Neural progenitor cell (in vitro differentiated cells): ENCODE results near the gene TCF19. TPM values are rescaled to one million over a fixed set of nuclear protein-coding genes. Genes with fewer than 3 reads are reported as not detected.

ENCODE experiments used
- DNase-seq: peaks from one replicate; pipeline ENCODE4 v3.0.0-alpha.2; 2016; ENCODE audit warnings: low spot score
- H2AFZ ChIP-seq: fragments of 200-600 bp; sonication (generic); replicated peaks from 2 replicates; pipeline ENCODE4 v1.6.1; 2016; ENCODE audit warnings: antibody characterized with exemption
- H3F3A ChIP-seq: fragments of 200-600 bp; sonication (generic); 2 replicates; pipeline ENCODE4 v1.6.1; 2016; ENCODE audit warnings: antibody characterized with exemption, low read depth
- H3K27ac ChIP-seq: fragments of 200-600 bp; sonication (generic); 2 replicates; pipeline ENCODE4 v1.5.1; 2016; ENCODE audit warnings: mild to moderate bottlenecking
- H3K27me3 ChIP-seq: fragments of 200-600 bp; sonication (generic); 2 replicates; pipeline ENCODE4 v1.6.1; 2016; ENCODE audit warnings: mild to moderate bottlenecking, moderate library complexity
- H3K36me3 ChIP-seq: fragments of 200-600 bp; sonication (generic); 2 replicates; pipeline ENCODE4 v1.5.1; 2016
- H3K4me1 ChIP-seq: fragments of 200-600 bp; sonication (generic); 2 replicates; pipeline ENCODE4 v1.6.1; 2016; ENCODE audit warnings: mixed run types
- H3K4me2 ChIP-seq: fragments of 200-600 bp; sonication (generic); 2 replicates; pipeline ENCODE4 v1.6.1; 2016
- H3K4me3 ChIP-seq: fragments of 200-600 bp; sonication (generic); 2 replicates; pipeline ENCODE4 v1.5.1; 2016
- H3K79me2 ChIP-seq: fragments of 200-600 bp; sonication (generic); 2 replicates; pipeline ENCODE4 v1.6.1; 2016; ENCODE audit warnings: low read depth
- H3K9ac ChIP-seq: fragments of 200-600 bp; sonication (generic); 2 replicates; pipeline ENCODE4 v1.6.1; 2016
- H3K9me3 ChIP-seq: fragments of 200-600 bp; sonication (generic); 2 replicates; pipeline ENCODE4 v1.5.1; 2016; ENCODE audit warnings: low read depth
- H4K20me1 ChIP-seq: fragments of 200-600 bp; sonication (generic); 2 replicates; pipeline ENCODE4 v1.6.1; 2016; ENCODE audit warnings: low read depth
- H3K27ac Mint-ChIP-seq: 3 replicates; pipeline ENCODE4 v1.8.0; 2021; ENCODE audit warnings: mixed read lengths
- H3K27me3 Mint-ChIP-seq: 2 replicates; pipeline ENCODE4 v1.8.0; 2022; ENCODE audit warnings: low read depth, mild to moderate bottlenecking, inconsistent platforms, moderate library complexity, mixed read lengths; ENCODE audit not compliant: insufficient read depth
- H3K36me3 Mint-ChIP-seq: 3 replicates; pipeline ENCODE4 v1.8.0; 2021; ENCODE audit warnings: mixed read lengths
- H3K4me1 Mint-ChIP-seq: 3 replicates; pipeline ENCODE4 v1.8.0; 2021; ENCODE audit warnings: mixed read lengths
- H3K4me3 Mint-ChIP-seq: 3 replicates; pipeline ENCODE4 v1.8.0; 2021; ENCODE audit warnings: mild to moderate bottlenecking, moderate library complexity, mixed read lengths
- H3K9me3 Mint-ChIP-seq: 3 replicates; pipeline ENCODE4 v1.8.0; 2020; ENCODE audit warnings: mixed read lengths
- CTCF ChIP-seq: fragments of 200-600 bp; sonication (generic); IDR thresholded peaks from 2 replicates; pipeline ENCODE4 v1.5.1; 2017; ENCODE audit warnings: antibody characterized with exemption, mild to moderate bottlenecking
- EZH2 ChIP-seq: fragments of 200-600 bp; sonication (generic); IDR thresholded peaks from 2 replicates; pipeline ENCODE4 v1.6.1; 2017; ENCODE audit warnings: antibody characterized with exemption, mild to moderate bottlenecking, moderate library complexity
- EZH2phosphoT487 ChIP-seq: fragments of 200-600 bp; sonication (generic); IDR thresholded peaks from 2 replicates; pipeline ENCODE4 v1.6.1; 2017; ENCODE audit warnings: antibody characterized with exemption
- total RNA-seq: library from RNA; depleted of rRNA; stranded (reverse); fragments of >200 nt; gene quantifications from 2 replicates; pipeline ENCODE4 v1.2.3, GENCODE V29; 2015; ENCODE audit warnings: low replicate concordance

Gene TCF19
- total RNA-seq, 1 donor from 2014 or later, result 6.2 TPM

DNA sequence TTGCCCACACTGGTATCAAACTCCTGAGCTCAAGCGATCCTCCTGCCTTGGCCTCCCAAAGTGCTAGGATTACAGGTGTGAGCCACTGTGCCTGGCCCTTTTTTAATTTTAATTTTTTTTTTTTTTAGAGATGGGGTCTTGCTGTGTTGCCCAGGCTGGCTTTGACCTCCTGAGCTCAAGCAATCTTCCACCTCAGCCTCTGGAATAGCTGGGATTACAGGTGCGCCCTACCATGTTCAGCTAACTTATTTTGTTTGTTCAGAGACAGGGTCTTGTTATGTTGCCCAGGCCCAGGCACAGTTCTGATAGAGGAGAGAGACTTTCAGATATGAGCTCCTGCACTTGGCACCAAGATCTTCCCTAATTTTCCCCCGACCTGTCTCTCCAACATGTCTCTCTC is 27.6 kb upstream of the TCF19 start:
- Histone ChIP-seq H2AFZ (no peak overlapping the region), H3K9me3 (no peaks in the 10 kb centered on the region), H3K27me3 (no peaks in the 10 kb centered on the region), H3K4me3 (no peak overlapping the region), H3K36me3 (no peaks in the 10 kb centered on the region), H3K4me2 (no peak overlapping the region), H3K9ac (no peak overlapping the region), H3K79me2 (no peaks in the 10 kb centered on the region), H3F3A (no peaks in the 10 kb centered on the region), H3K27ac (no peak overlapping the region), H4K20me1 (no peaks in the 10 kb centered on the region), H3K4me1 (peaks cover 6% of the 10 kb centered on the region)
- Mint-ChIP-seq H3K4me1 (peaks cover 8% of the 10 kb centered on the region), H3K4me3 (no peak overlapping the region), H3K27me3 (peaks cover 4% of the 10 kb centered on the region), H3K27ac (no peak overlapping the region), H3K9me3 (no peaks in the 10 kb centered on the region), H3K36me3 (no peaks in the 10 kb centered on the region)
- DNase-seq, result no peak
- TF ChIP-seq EZH2 (no peak), CTCF (no peak), EZH2phosphoT487 (no peak)

DNA sequence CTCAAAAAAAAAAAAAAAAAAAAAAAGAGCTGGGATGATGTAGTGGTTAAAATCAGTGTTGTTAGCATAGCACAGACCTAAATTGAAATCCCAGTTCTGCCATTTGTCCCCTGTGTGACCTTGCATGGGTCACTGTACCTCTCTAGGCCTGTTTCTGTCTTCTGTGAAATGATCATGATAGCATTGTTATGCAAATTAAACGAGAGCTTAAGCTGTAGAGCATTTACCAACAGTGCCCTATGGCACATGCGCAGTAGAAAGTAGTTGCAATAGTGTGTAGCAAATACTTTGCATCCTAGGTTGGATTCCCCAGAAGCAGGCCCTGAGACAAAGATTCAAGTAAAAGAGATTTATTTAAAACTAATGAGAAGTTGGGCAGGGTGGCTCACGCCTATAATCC is 26.8 kb upstream of the TCF19 start:
- no peak overlapping the region for H3K9ac ChIP-seq
- no peak overlapping the region for H2AFZ ChIP-seq
- Mint-ChIP-seq H3K9me3 (no peaks in the 10 kb centered on the region), H3K4me3 (no peak overlapping the region), H3K4me1 (peaks cover 8% of the 10 kb centered on the region), H3K36me3 (no peaks in the 10 kb centered on the region), H3K27me3 (peaks cover 4% of the 10 kb centered on the region), H3K27ac (no peak overlapping the region)
- H3F3A ChIP-seq, result no peaks in the 10 kb centered on the region
- no peaks in the 10 kb centered on the region for H3K79me2 ChIP-seq
- H3K27ac ChIP-seq, result no peak overlapping the region
- H3K4me3 ChIP-seq, result no peak overlapping the region
- no peaks in the 10 kb centered on the region for H3K9me3 ChIP-seq
- H4K20me1 ChIP-seq, result no peaks in the 10 kb centered on the region
- H3K4me1 ChIP-seq, result peaks cover 4% of the 10 kb centered on the region
- no peaks in the 10 kb centered on the region for H3K36me3 ChIP-seq
- no peaks in the 10 kb centered on the region for H3K27me3 ChIP-seq
- DNase-seq, result no peak
- no peak overlapping the region for H3K4me2 ChIP-seq
- TF ChIP-seq CTCF, result no peak
- TF ChIP-seq EZH2phosphoT487, result no peak
- no peak for TF ChIP-seq EZH2

- H3K4me1 Mint-ChIP-seq, result peaks cover 8% of the 10 kb centered on the region
- Histone ChIP-seq H4K20me1 (no peaks in the 10 kb centered on the region), H3K4me1 (no peaks in the 10 kb centered on the region), H3K36me3 (no peaks in the 10 kb centered on the region), H2AFZ (no peak overlapping the region), H3K9me3 (no peaks in the 10 kb centered on the region), H3K27ac (no peak overlapping the region), H3K4me3 (no peak overlapping the region), H3K4me2 (no peak overlapping the region), H3K79me2 (no peaks in the 10 kb centered on the region), H3K9ac (no peak overlapping the region), H3F3A (no peaks in the 10 kb centered on the region), H3K27me3 (no peaks in the 10 kb centered on the region)
- DNase-seq, result no peak
- TF ChIP-seq EZH2 (no peak), CTCF (no peak), EZH2phosphoT487 (no peak)
- no peak overlapping the region for H3K4me3 Mint-ChIP-seq
- H3K27ac Mint-ChIP-seq, result no peak overlapping the region
- H3K36me3 Mint-ChIP-seq, result no peaks in the 10 kb centered on the region
- H3K9me3 Mint-ChIP-seq, result no peaks in the 10 kb centered on the region
- peaks cover 7% of the 10 kb centered on the region for H3K27me3 Mint-ChIP-seq
These were observed 25.6 kb upstream of the TCF19 start for GRCh38 chr6:31132806-31133205.

DNA sequence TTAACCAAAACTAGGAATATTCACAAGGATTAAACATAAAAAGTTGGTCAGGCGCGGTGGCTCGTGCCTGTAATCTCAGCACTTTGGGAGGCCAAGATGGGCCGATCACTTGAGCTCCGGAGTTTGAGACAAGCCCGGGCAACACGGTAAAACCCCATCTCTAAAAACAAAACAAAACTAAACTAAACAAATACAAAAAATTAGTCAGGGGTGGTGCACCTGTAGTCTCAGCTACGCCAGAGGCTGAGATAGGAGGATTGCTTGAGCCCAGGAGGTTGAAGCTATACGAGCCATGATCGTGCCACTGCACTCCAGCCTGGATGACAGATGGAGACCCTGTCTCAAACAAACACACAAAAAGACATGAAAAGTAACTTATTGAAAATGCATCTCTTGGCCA is 22.7 kb upstream of the TCF19 start:
- Histone ChIP-seq H3K36me3 (no peaks in the 10 kb centered on the region), H3K4me2 (no peak overlapping the region), H3K9me3 (no peaks in the 10 kb centered on the region), H3K9ac (no peak overlapping the region), H3K27me3 (no peaks in the 10 kb centered on the region), H2AFZ (no peak overlapping the region), H3K79me2 (no peaks in the 10 kb centered on the region), H3K27ac (no peak overlapping the region), H3K4me1 (no peaks in the 10 kb centered on the region), H3K4me3 (no peak overlapping the region), H3F3A (no peaks in the 10 kb centered on the region), H4K20me1 (no peaks in the 10 kb centered on the region)
- Mint-ChIP-seq H3K4me3 (no peak overlapping the region), H3K4me1 (peaks cover 11% of the 10 kb centered on the region), H3K9me3 (peaks cover 3% of the 10 kb centered on the region), H3K27ac (no peak overlapping the region), H3K27me3 (peaks cover 8% of the 10 kb centered on the region), H3K36me3 (no peaks in the 10 kb centered on the region)
- TF ChIP-seq EZH2phosphoT487 (no peak), EZH2 (no peak), CTCF (no peak)
- DNase-seq, result no peak
